Activated T-helper 17 cell treated with anti-CD3 and anti-CD28 coated beads, Interleukin-2, amount 50 U/mL, for 72 hours (primary cell): ENCODE measurements around the gene RHOT2. TPM values are rescaled to one million over a fixed set of nuclear protein-coding genes. Genes with fewer than 3 reads are reported as not detected.

Source experiments
- ATAC-seq: fragments of 150-1000 bp; cut with Tn5 transposase; replicated peaks from 2 replicates; pipeline ENCODE4 v1.10.0; 2021; ENCODE audit warnings: mild to moderate bottlenecking, moderate library complexity
- H3K27ac Mint-ChIP-seq: one replicate; pipeline ENCODE4 v1.8.0; 2022; ENCODE audit warnings: mixed read lengths
- H3K27me3 Mint-ChIP-seq: one replicate; pipeline ENCODE4 v1.8.0; 2022; ENCODE audit warnings: mixed read lengths
- H3K36me3 Mint-ChIP-seq: one replicate; pipeline ENCODE4 v1.8.0; 2022; ENCODE audit warnings: low read depth, mild to moderate bottlenecking, mixed read lengths
- H3K4me1 Mint-ChIP-seq: one replicate; pipeline ENCODE4 v1.8.0; 2022; ENCODE audit warnings: mixed read lengths
- H3K4me3 Mint-ChIP-seq: one replicate; pipeline ENCODE4 v1.8.0; 2022; ENCODE audit warnings: mild to moderate bottlenecking, mixed read lengths
- H3K9me3 Mint-ChIP-seq: one replicate; pipeline ENCODE4 v1.8.0; 2022; ENCODE audit warnings: mixed read lengths
- total RNA-seq, 2 donors: library from RNA; stranded (reverse); gene quantifications; one replicate each; pipeline ENCODE4 v1.2.3, GENCODE V29; 2022

RHOT2 gene
- total RNA-seq, 2 donors from 2014 or later: 134 to 149 TPM

DNA sequence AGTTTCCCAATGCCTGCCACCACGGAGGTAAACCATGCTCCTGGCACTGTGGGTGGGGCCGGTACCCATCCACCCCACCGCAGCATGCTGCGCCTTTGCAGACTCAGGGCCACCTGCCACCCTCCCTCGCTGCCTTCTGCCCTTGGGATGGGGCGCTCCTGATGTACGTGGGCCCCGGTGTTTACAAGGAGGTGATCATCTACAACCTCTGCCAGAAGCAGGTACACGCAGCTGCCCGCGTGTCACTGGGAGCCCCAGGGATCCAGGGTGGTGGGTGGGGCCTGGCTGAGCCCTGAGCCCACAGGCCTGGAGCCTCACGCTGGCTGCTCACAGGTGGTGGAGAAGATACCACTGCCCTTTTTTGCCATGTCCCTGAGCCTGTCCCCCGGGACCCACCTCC lies 1.4 kb upstream of the RHOT2 start:
- Mint-ChIP-seq H3K27ac (no peak overlapping the region), H3K27me3 (no peaks in the 10 kb centered on the region), H3K9me3 (no peaks in the 10 kb centered on the region), H3K4me1 (no peaks in the 10 kb centered on the region), H3K4me3 (no peak overlapping the region), H3K36me3 (peaks cover 20% of the 10 kb centered on the region)
- ATAC-seq: no peak

DNA sequence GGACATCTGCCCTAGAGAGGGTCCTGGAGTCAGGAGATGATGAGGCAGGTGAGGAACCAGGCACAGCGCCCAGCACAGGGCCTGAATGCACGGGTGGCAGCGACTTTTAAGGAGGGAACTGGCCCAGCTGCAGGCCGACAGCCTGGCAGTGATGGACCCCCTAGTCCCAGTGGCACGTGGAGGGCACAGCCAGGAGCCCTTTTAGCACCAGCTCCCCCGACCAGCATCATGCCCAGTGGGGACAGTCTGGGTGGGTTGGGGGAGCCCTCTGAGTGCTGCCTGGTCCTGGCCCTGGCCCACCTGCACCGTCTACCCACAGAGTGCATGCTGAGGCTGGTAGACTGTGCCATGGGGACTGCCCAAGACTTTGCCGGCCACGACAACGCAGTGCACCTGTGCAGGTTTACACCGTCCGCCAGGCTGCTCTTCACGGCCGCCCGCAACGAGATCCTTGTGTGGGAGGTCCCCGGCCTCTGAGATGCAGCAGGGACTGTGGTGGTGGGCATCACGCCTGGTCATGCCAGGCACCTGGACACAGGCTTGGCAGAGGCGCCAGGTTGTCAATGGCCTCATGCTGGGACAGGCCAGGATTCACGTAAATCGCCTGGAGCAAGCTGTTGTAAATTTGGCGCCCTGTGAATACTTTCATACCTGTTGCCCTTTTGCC lies 686 bp upstream of the RHOT2 start:
- H3K4me1 Mint-ChIP-seq: no peaks in the 10 kb centered on the region
- H3K27ac Mint-ChIP-seq: peak overlapping the region; percentile 73
- H3K27me3 Mint-ChIP-seq: no peaks in the 10 kb centered on the region
- H3K4me3 Mint-ChIP-seq: peak overlapping the region; percentile 71
- no peaks in the 10 kb centered on the region for H3K9me3 Mint-ChIP-seq
- no peak for ATAC-seq
- peaks cover 20% of the 10 kb centered on the region for H3K36me3 Mint-ChIP-seq

DNA sequence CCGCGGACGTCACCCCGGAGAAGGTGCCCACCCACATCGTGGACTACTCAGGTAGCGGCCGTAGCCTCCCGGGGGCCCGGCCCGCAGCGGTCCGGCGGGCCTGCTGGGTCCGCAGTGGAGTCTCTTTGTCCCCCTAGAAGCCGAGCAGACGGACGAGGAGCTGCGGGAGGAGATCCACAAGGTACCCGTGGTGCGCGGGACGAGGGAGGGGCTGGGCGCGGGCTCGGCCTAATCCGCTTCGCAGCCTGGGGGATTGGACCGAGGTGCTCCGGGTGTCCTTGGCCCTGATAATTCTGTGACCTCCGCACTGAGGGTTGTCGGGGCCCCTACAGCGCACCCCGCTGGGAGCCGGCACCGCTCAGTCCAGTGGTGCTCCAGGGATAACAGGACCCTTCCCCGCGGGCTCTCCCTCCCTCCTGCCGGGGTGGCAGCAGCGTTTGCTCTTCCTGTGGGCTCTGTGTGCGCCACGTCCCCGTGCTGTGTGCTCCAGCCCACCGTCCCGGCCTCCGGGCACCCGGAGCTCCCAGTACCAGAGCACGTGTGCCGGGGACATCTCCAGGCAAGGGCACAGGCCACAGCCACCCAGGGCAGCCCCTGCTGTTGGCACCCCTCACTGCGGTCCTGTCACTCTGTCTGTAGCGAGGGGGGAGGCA lies 713 bp downstream of the RHOT2 start:
- H3K27me3 Mint-ChIP-seq: no peaks in the 10 kb centered on the region
- H3K27ac Mint-ChIP-seq: peak overlapping the region; percentile 17
- H3K36me3 Mint-ChIP-seq: peaks cover 29% of the 10 kb centered on the region
- H3K9me3 Mint-ChIP-seq: no peaks in the 10 kb centered on the region
- H3K4me1 Mint-ChIP-seq: no peaks in the 10 kb centered on the region
- H3K4me3 Mint-ChIP-seq: peak overlapping the region; percentile 71
- ATAC-seq: peak; percentile 15

DNA sequence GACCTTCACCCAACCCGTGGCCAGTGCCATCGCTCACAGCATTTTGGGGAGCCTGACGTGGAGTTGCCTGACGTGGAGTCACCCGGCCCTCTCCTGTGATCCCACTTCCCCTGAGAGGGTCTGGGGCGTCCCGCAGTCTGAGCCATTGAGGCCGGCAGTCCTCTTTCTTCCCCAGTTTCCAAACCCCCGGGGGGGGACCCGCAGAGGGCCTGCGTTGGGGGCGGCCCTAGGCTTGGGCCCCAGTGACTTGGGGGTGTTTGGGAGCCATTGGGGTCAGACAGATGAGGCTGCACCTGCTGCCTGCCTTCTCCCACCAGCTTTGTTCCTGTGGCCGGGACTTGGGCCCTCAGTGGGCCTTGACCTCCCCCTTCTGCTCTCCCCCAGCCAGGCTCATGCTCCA lies 1.7 kb downstream of the RHOT2 start:
- Mint-ChIP-seq H3K4me1 (no peaks in the 10 kb centered on the region), H3K27me3 (no peaks in the 10 kb centered on the region), H3K9me3 (no peaks in the 10 kb centered on the region), H3K4me3 (peak overlapping the region; percentile 50), H3K36me3 (peaks cover 35% of the 10 kb centered on the region), H3K27ac (no peak overlapping the region)
- ATAC-seq: no peak

DNA sequence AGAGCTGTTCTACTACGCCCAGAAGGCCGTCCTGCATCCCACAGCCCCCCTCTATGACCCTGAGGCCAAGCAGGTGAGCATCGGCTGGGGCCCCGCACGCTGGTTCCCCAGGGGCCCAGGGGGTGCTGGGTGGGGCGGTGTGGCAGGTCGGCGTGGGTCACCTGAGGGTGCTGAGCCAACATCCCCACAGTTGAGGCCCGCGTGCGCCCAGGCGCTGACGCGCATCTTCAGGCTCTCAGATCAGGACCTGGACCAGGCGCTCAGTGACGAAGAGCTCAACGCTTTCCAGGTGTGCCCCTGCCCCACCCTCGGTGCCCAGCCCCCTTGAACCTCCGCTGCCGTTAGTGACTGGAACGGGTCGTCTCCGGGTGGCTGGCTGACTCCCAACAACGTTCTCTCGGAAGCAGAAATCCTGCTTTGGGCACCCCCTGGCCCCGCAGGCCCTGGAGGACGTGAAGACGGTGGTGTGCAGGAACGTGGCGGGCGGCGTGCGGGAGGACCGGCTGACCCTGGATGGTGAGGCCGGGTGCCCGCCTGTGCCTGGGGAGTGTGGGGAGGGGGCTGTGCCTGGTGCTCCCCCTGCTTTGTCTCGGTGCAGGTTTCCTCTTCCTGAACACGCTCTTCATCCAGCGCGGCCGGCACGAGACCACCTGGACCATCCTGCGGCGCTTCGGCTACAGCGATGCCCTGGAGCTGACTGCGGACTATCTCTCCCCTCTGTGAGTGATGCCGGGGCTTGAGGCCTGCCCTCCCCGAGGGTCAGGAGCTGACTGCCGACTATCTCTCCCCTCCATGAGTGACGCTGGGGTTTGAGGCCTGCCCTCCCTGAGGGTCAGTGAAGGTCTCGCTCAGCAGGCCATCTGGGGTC lies 2.8 kb downstream of the RHOT2 start:
- Mint-ChIP-seq H3K36me3 (peaks cover 35% of the 10 kb centered on the region), H3K27me3 (no peaks in the 10 kb centered on the region), H3K4me1 (no peaks in the 10 kb centered on the region), H3K9me3 (no peaks in the 10 kb centered on the region), H3K27ac (no peak overlapping the region), H3K4me3 (no peak overlapping the region)
- no peak for ATAC-seq

DNA sequence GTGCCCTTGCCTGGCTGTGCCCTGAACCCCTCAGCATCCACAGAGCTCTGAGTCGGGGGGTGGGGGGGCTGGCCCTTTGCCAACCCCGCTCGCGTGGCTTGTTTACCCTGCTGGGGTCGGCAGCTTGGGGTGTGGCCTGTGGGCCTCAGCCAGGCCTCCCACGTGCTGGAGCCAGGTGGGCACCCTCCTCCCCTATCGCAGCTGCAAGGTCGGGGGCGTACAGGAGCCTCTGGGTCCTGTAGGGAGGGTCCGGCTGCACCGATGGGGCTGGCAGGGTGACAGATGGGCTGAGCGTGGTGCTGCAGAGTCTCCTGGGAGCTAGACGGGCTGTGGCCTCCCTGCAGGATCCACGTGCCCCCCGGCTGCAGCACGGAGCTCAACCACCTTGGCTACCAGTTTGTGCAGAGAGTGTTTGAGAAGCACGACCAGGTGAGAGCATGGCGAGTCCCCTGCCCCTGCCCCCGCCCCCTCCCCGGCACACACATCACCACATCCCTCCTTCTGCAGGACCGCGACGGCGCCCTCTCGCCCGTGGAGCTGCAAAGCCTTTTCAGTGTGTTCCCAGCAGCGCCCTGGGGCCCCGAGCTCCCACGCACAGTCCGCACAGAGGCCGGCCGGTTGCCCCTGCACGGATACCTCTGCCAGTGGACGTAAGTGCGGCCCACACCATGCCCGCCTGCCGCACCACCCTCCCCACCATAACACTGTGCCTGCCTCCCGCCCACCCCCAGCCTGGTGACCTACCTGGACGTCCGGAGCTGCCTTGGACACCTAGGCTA lies 3.6 kb downstream of the RHOT2 start:
- H3K27ac Mint-ChIP-seq: no peak overlapping the region
- no peaks in the 10 kb centered on the region for H3K9me3 Mint-ChIP-seq
- H3K4me3 Mint-ChIP-seq: no peak overlapping the region
- no peaks in the 10 kb centered on the region for H3K27me3 Mint-ChIP-seq
- no peaks in the 10 kb centered on the region for H3K4me1 Mint-ChIP-seq
- H3K36me3 Mint-ChIP-seq: peaks cover 35% of the 10 kb centered on the region
- ATAC-seq: no peak

DNA sequence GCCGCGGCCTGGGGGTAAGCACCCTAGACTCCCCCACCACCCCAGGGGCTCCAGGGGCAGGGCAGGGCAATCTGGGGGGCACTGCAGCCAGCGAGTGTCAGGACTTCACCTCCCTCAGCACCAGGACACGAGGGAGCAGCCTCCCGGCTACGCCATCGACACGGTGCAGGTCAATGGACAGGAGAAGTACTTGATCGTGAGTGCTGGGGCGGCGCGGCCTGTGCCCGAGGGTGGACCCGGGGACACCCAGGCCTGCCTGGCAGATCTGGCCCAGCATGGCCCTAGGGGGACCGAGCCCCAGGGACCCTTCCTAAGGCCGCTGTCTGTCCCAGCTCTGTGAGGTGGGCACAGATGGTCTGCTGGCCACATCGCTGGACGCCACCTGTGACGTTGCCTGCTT lies 4.4 kb downstream of the RHOT2 start:
- no peaks in the 10 kb centered on the region for H3K27me3 Mint-ChIP-seq

DNA sequence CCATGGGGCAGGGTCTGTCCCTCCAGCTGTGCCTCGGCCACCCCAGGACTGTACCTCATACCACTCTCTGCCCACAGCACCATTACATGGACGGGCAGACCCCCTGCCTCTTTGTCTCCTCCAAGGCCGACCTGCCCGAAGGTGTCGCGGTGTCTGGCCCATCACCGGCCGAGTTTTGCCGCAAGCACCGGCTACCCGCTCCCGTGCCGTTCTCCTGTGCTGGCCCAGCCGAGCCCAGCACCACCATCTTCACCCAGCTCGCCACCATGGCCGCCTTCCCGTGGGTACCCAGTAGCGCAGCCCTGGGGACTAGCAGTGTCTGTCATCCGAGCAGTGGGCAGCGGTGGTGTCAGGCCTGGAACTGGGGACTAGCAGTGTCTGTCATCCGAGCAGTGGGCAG lies 4.9 kb downstream of the RHOT2 start:
- Mint-ChIP-seq H3K27me3 (no peaks in the 10 kb centered on the region), H3K4me1 (no peaks in the 10 kb centered on the region), H3K36me3 (peaks cover 35% of the 10 kb centered on the region), H3K9me3 (no peaks in the 10 kb centered on the region), H3K27ac (no peak overlapping the region), H3K4me3 (no peak overlapping the region)
- no peak for ATAC-seq

More for the DNA sequence above, 4.4 kb downstream of the RHOT2 start:
- Mint-ChIP-seq H3K4me3 (no peak overlapping the region), H3K36me3 (peaks cover 35% of the 10 kb centered on the region), H3K9me3 (no peaks in the 10 kb centered on the region), H3K27ac (no peak overlapping the region), H3K4me1 (no peaks in the 10 kb centered on the region)
- ATAC-seq: no peak

DNA sequence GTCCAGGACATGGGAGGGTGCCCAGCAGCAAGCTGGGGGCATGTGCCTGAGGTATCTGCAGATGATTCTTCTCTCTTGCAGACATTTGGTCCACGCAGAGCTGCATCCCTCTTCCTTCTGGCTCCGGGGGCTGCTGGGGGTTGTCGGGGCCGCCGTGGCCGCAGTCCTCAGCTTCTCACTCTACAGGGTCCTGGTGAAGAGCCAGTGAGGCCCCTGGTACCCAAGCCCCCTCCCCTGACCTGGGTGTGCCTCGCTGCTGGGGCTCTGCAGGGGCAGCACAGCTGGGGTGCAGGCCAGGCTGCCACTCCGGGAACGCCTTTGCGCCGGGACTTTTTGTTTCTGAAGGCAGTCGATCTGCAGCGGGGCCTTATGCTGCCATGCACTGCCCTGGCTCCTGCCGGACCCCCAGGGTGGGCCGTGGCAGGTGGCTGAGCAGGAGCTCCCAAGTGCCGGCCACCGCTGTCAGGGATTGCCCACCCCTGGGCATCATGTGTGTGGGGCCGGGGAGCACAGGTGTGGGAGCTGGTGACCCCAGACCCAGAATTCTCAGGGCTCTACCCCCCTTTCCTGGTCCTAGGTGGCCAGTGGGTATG lies 5.6 kb downstream of the RHOT2 start:
- ATAC-seq: no peak
- H3K4me3 Mint-ChIP-seq: no peak overlapping the region
- H3K9me3 Mint-ChIP-seq: no peaks in the 10 kb centered on the region
- no peak overlapping the region for H3K27ac Mint-ChIP-seq
- H3K4me1 Mint-ChIP-seq: no peaks in the 10 kb centered on the region
- H3K36me3 Mint-ChIP-seq: peaks cover 35% of the 10 kb centered on the region
- H3K27me3 Mint-ChIP-seq: no peaks in the 10 kb centered on the region

DNA sequence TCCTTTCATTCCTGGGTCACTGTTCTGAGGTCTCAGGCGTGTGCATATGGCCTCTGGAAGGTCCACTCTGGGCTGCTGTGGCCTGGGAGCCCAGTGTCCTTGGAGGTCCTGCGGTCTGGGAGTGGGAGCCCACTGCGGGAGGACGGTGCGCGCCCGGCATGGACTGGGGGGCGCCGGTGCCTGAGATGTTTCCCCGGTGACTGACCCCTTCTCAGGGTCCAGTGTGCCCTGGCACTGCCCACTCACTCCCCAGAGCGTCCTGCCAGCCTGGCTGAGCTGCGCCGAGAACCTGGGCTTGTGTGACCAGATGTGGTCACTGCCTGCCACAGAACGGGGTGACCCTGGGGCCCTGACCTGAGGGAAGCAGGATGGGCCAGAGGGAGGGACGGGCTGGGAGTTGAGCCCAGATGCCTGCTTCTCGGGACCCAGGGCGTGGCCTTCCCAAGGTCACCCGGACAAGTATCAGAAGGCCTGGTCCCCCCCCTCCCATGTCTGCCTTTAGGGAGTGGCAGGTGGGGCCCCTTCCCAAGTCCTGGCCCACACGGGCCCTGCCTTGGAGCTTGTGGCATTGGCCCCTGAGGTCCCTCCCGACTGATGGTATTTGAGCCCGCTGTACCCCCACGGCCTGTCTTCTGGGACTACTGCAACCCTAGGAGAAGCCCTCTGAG lies 6.4 kb downstream of the RHOT2 start:
- no peak for ATAC-seq
- H3K4me3 Mint-ChIP-seq: no peak overlapping the region
- no peaks in the 10 kb centered on the region for H3K27me3 Mint-ChIP-seq
- no peaks in the 10 kb centered on the region for H3K9me3 Mint-ChIP-seq
- no peak overlapping the region for H3K27ac Mint-ChIP-seq
- H3K4me1 Mint-ChIP-seq: no peaks in the 10 kb centered on the region
- H3K36me3 Mint-ChIP-seq: peaks cover 31% of the 10 kb centered on the region

DNA sequence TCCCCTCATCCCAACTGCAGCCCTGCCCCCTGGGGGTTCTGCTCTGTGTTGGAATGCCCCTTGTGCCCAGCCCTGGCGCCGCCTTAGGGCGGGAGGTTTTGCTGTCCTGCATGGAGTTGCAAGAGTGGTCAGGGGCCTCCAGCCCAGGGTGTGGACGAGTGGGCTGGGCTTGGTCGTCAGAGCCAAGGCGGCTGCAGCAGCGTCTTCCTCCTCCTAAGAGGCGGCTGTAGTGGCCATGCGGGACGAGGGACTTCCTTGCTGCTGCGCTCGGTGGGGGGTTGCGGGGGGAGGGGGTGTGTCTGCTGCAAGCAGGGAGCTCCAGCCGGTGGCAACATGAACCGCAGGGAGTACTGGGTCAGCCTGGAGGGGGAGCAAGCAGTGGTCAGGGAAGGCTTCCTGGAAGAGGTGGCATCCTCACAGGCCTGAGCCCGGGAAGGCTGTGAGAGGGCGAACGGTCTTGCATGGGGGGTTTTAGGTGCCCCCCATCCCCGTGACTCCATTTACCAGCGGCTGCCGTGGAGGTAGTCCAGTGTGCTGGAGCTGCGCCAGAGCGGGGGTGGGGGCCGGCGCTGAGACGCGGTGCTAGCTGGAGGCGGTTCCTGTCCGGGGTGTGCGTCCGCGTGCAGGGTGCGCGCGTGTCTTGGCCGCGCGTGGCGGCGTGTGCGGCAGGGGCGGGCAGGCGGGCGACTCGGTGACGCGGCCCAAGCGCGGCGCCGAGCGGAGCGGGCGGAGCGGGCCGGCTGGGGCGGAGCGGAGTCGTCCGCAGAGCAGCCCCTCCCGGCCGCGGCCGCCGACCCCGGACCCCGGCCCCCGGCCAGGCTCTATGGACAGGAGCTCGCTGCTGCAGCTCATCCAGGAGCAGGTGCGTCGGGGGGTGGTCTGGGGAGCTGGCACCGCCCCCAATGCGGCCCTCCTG lies 7.3 kb downstream of the RHOT2 start, which contains the start of gene RHBDL1:
Gene RHBDL1, plus strand, starts transcription at position 704 of the 916 bp plus-strand sequence. Its CDS starts 120 bp downstream, at position 824.
- Mint-ChIP-seq H3K27ac (no peak within 1 kb of the TSS), H3K27me3 (no peaks in the 10 kb centered on the region), H3K4me1 (no peaks in the 10 kb centered on the region), H3K9me3 (no peaks in the 10 kb centered on the region), H3K4me3 (no peak within 1 kb of the TSS), H3K36me3 (peaks cover 22% of the 10 kb centered on the region)
- no peak for ATAC-seq

DNA sequence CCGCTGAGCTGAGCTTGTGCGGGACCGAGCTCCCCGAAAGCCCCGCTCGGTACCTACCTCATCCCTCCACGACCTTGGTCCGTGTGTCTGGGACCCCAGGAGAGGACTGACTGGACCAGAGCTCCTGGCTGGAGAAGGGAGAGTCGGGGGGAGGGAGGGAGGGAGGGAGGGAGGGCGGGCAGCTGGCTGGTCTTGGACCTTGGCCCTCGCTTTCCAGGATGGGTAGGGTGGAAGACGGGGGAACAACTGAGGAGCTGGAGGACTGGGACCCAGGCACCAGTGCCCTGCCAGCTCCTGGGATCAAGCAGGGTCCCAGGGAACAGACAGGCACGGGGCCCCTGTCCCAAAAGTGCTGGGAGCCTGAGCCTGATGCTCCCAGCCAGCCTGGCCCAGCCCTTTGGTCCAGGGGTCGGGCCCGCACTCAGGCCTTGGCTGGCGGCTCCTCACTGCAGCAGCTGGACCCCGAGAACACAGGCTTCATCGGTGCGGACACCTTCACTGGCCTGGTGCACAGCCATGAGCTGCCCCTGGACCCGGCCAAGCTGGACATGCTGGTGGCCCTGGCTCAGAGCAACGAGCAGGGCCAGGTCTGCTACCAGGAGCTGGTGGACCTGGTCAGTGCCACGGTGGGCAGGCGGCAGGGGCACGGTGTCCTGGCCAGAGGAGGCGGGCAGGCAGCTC lies 8.1 kb downstream of the RHOT2 start:
- Mint-ChIP-seq H3K27ac (no peak overlapping the region), H3K4me3 (no peak overlapping the region), H3K9me3 (no peaks in the 10 kb centered on the region), H3K4me1 (no peaks in the 10 kb centered on the region), H3K27me3 (no peaks in the 10 kb centered on the region), H3K36me3 (peaks cover 20% of the 10 kb centered on the region)
- ATAC-seq: no peak
